HEK293 (cell line): ENCODE measurements around the gene ASPSCR1.

ENCODE experiments used
- CTCF ChIA-PET: fragments of 350-600 bp; formaldehyde crosslinking; extraction: SDS; loops from one replicate; lab custom pipeline; 2021; ENCODE audit warnings: antibody characterized with exemption; lab: Yijun Ruan, JAX
- POLR2A ChIA-PET: fragments of 300-600 bp; formaldehyde crosslinking; extraction: SDS; loops from one replicate; lab custom pipeline; 2020; ENCODE audit warnings: antibody characterized with exemption, inconsistent platforms; lab: Yijun Ruan, JAX
- H3K27ac ChIP-seq: fragments of 200-500 bp; sonication (Bioruptor generic); 2 replicates; pipeline ENCODE4 v1.5.1; 2014; ENCODE audit warnings: low read depth, low read length, control low read depth, inconsistent platforms; ENCODE audit errors: extremely low read depth
- H3K36me3 ChIP-seq, 2 experiments: fragments of 200-500 bp in 1 of 2; sonication (Bioruptor generic) in 1 of 2; 1 replicate in 1 of 2; 2 replicates in 1 of 2; pipeline ENCODE4 v1.5.1; 2014 to 2017; ENCODE audit warnings: inconsistent platforms in 2 of 2, low read length in 2 of 2; ENCODE audit not compliant: control insufficient read depth in 2 of 2, insufficient read depth in 1 of 2
- H3K4me1 ChIP-seq: fragments of 200-500 bp; sonication (Bioruptor generic); 2 replicates; pipeline ENCODE4 v1.5.1; 2014; ENCODE audit warnings: mild to moderate bottlenecking, low read length, inconsistent platforms; ENCODE audit not compliant: control insufficient read depth, insufficient read depth
- H3K4me3 ChIP-seq: 2 replicates; pipeline ENCODE4 v1.5.1; 2011; ENCODE audit warnings: low read depth, mild to moderate bottlenecking, control low read depth, low read length, moderate library complexity
- H3K9me3 ChIP-seq: fragments of 200-500 bp; sonication (Bioruptor generic); 2 replicates; pipeline ENCODE4 v1.5.1; 2014; ENCODE audit warnings: low read depth, low read length, inconsistent platforms; ENCODE audit not compliant: control insufficient read depth, insufficient read depth
- BCL11B ChIP-seq: fragments of 450-650 bp; formaldehyde crosslinking; IDR thresholded peaks from 2 replicates; pipeline ENCODE4 v1.5.1; 2016; ENCODE audit warnings: low read depth, missing biosample characterization, missing genetic modification characterization
- GLI4 ChIP-seq: fragments of 450-650 bp; formaldehyde crosslinking; IDR thresholded peaks from 2 replicates; pipeline ENCODE4 v1.5.1; 2016; ENCODE audit warnings: missing biosample characterization, missing genetic modification characterization
- GLIS1 ChIP-seq: fragments of 450-650 bp; formaldehyde crosslinking; IDR thresholded peaks from 2 replicates; pipeline ENCODE4 v1.5.1; 2016; ENCODE audit warnings: missing biosample characterization, missing genetic modification characterization
- GLIS2 ChIP-seq: fragments of 450-650 bp; formaldehyde crosslinking; IDR thresholded peaks from 2 replicates; pipeline ENCODE4 v1.5.1; 2016; ENCODE audit warnings: missing biosample characterization, missing genetic modification characterization
- IKZF3 ChIP-seq: fragments of 450-650 bp; IDR thresholded peaks from 2 replicates; pipeline ENCODE4 v1.5.0; 2018; ENCODE audit warnings: missing biosample characterization, mild to moderate bottlenecking, missing genetic modification characterization, moderate library complexity
- KLF1 ChIP-seq: fragments of 450-650 bp; formaldehyde crosslinking; IDR thresholded peaks from 2 replicates; pipeline ENCODE4 v1.5.1; 2016; ENCODE audit warnings: missing biosample characterization, missing genetic modification characterization
- SP7 ChIP-seq: fragments of 450-650 bp; formaldehyde crosslinking; IDR thresholded peaks from 2 replicates; pipeline ENCODE4 v1.5.1; 2016; ENCODE audit warnings: missing biosample characterization, missing genetic modification characterization
- ZEB2 ChIP-seq: fragments of 450-650 bp; formaldehyde crosslinking; IDR thresholded peaks from 2 replicates; pipeline ENCODE4 v1.5.1; 2016; ENCODE audit warnings: missing biosample characterization, missing genetic modification characterization
- ZFP37 ChIP-seq: fragments of 450-650 bp; formaldehyde crosslinking; IDR thresholded peaks from 2 replicates; pipeline ENCODE4 v1.5.1; 2016; ENCODE audit warnings: missing biosample characterization, missing genetic modification characterization
- ZFP69B ChIP-seq: fragments of 450-650 bp; formaldehyde crosslinking; IDR thresholded peaks from 2 replicates; pipeline ENCODE4 v1.5.1; 2016; ENCODE audit warnings: missing biosample characterization, missing genetic modification characterization
- ZIC2 ChIP-seq: fragments of 450-650 bp; formaldehyde crosslinking; IDR thresholded peaks from 2 replicates; pipeline ENCODE4 v1.5.1; 2016; ENCODE audit warnings: missing biosample characterization, missing genetic modification characterization
- ZNF112 ChIP-seq: fragments of 450-650 bp; formaldehyde crosslinking; IDR thresholded peaks from 2 replicates; pipeline ENCODE4 v1.5.0; 2017; ENCODE audit warnings: missing biosample characterization, missing genetic modification characterization
- ZNF146 ChIP-seq: fragments of 450-650 bp; formaldehyde crosslinking; IDR thresholded peaks from 2 replicates; pipeline ENCODE4 v1.5.1; 2016; ENCODE audit warnings: missing biosample characterization, missing genetic modification characterization
- ZNF341 ChIP-seq: fragments of 450-650 bp; formaldehyde crosslinking; IDR thresholded peaks from 2 replicates; pipeline ENCODE4; 2016; ENCODE audit warnings: low read depth, missing biosample characterization, missing genetic modification characterization
- ZNF426 ChIP-seq: fragments of 450-650 bp; formaldehyde crosslinking; IDR thresholded peaks from 2 replicates; pipeline ENCODE4 v1.5.1; 2017; ENCODE audit warnings: missing biosample characterization, missing genetic modification characterization, mild to moderate bottlenecking, inconsistent platforms, moderate library complexity
- ZNF449 ChIP-seq: fragments of 450-650 bp; formaldehyde crosslinking; IDR thresholded peaks from 2 replicates; pipeline ENCODE4 v1.5.1; 2017; ENCODE audit warnings: missing biosample characterization, mild to moderate bottlenecking, missing genetic modification characterization, moderate library complexity
- ZNF521 ChIP-seq: fragments of 450-650 bp; formaldehyde crosslinking; IDR thresholded peaks from 2 replicates; pipeline ENCODE4 v1.5.1; 2017; ENCODE audit warnings: missing biosample characterization, mild to moderate bottlenecking, missing genetic modification characterization
- ZNF600 ChIP-seq: fragments of 450-650 bp; formaldehyde crosslinking; IDR thresholded peaks from 2 replicates; pipeline ENCODE4 v1.5.1; 2016; ENCODE audit warnings: missing biosample characterization, missing genetic modification characterization
- ZNF623 ChIP-seq: fragments of 450-650 bp; formaldehyde crosslinking; IDR thresholded peaks from 2 replicates; pipeline ENCODE4 v1.5.1; 2016; ENCODE audit warnings: missing biosample characterization, missing genetic modification characterization
- ZNF843 ChIP-seq: fragments of 450-650 bp; formaldehyde crosslinking; IDR thresholded peaks from 2 replicates; pipeline ENCODE4 v1.5.1; 2016; ENCODE audit warnings: missing biosample characterization, missing genetic modification characterization
- TF ChIP-seq, protein P1 (sequence below): fragments of 450-650 bp; formaldehyde crosslinking; IDR thresholded peaks from 2 replicates; pipeline ENCODE4 v1.5.1; 2016; ENCODE audit warnings: missing biosample characterization, missing genetic modification characterization
- TF ChIP-seq, protein P2 (sequence below): fragments of 450-650 bp; formaldehyde crosslinking; optimal IDR thresholded peaks from 2 replicates; pipeline ENCODE3; 2016; ENCODE audit warnings: missing biosample characterization, mild to moderate bottlenecking, missing genetic modification characterization
- TF ChIP-seq, protein P3 (sequence below): fragments of 450-650 bp; formaldehyde crosslinking; IDR thresholded peaks from 2 replicates; pipeline ENCODE4 v1.5.1; 2016; ENCODE audit warnings: missing biosample characterization, missing genetic modification characterization
- TF ChIP-seq, protein P4 (sequence below): fragments of 450-650 bp; formaldehyde crosslinking; IDR thresholded peaks from 2 replicates; pipeline ENCODE4 v1.5.1; 2016; ENCODE audit warnings: missing biosample characterization, missing genetic modification characterization

Gene ASPSCR1

DNA sequence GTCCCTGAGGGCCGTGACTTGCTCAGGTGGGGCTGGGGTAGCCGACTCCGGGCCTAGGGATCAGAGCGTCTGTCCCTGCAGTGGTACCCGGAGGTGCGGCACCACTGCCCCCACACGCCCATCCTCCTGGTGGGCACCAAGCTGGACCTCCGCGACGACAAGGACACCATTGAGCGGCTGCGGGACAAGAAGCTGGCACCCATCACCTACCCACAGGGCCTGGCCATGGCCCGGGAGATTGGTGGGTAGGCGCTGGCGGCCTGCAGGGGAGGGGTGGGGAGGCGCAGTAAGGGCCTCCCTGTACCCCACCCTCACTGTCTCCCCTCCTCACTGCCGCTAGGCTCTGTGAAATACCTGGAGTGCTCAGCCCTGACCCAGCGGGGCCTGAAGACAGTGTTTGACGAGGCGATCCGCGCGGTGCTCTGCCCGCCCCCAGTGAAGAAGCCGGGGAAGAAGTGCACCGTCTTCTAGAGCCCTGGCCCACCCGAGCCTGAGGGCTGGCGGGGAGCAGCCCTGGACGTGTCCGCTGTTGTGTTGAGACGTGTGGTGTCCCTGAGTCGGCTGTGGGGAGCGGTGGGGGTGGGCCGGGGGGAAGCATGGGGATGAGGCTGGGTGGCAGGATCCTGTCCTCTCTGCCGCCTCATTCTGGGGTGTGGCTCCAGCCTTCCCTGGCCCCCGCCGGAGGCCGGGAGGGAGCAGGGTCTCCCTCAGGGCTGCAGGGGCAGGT is 56.1 kb downstream of the ASPSCR1 start (continued):
- no peak for TF ChIP-seq ZNF521
- TF ChIP-seq ZNF426 (tag by site-specific recombination), result no peak
- TF ChIP-seq KLF1, result peak; percentile 12; the same call in 1 of the 2 replicates
- TF ChIP-seq, protein P1, sequence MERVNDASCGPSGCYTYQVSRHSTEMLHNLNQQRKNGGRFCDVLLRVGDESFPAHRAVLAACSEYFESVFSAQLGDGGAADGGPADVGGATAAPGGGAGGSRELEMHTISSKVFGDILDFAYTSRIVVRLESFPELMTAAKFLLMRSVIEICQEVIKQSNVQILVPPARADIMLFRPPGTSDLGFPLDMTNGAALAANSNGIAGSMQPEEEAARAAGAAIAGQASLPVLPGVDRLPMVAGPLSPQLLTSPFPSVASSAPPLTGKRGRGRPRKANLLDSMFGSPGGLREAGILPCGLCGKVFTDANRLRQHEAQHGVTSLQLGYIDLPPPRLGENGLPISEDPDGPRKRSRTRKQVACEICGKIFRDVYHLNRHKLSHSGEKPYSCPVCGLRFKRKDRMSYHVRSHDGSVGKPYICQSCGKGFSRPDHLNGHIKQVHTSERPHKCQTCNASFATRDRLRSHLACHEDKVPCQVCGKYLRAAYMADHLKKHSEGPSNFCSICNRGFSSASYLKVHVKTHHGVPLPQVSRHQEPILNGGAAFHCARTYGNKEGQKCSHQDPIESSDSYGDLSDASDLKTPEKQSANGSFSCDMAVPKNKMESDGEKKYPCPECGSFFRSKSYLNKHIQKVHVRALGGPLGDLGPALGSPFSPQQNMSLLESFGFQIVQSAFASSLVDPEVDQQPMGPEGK (tag by site-specific recombination), result peak; percentile 37

GRCh38 chr17:82034371-82035011 is 57.1 kb downstream of the ASPSCR1 start:
- Histone ChIP-seq H3K4me3 (no peak overlapping the region), H3K9me3 (no peaks in the 10 kb centered on the region)
- POLR2A ChIA-PET, result interaction anchor here (1.1 to 6.0 kb wide), 7 partner anchors 12 to 75 kb away, joined by 3 to 56 read pairs (median 5); partner anchors contain the start of genes CENPX, GPS1, LRRC45 and RFNG
- TF ChIP-seq BCL11B (tag by site-specific recombination) (0 out of 2 replicates have a peak, but pooled peaks have one; percentile 27), ZNF623 (tag by site-specific recombination) (no peak), ZNF146 (tag by site-specific recombination) (peak; percentile 71), ZNF843 (tag by site-specific recombination) (no peak), GLI4 (no peak), GLIS1 (tag by site-specific recombination) (peak; percentile 77), ZIC2 (peak; percentile 84), GLIS2 (tag by site-specific recombination) (0 out of 2 replicates have a peak, but pooled peaks have one; percentile 14), ZNF449 (tag by site-specific recombination) (no peak), ZFP37 (no peak), IKZF3 (tag by site-specific recombination) (peak; percentile 70; the same call in 1 of the 2 replicates), SP7 (peak; percentile 27; the same call in 1 of the 2 replicates), ZNF600 (tag by site-specific recombination) (peak; percentile 87), KLF1 (peak; percentile 51), ZNF112 (tag by site-specific recombination) (no peak), ZNF341 (peak; percentile 50), ZFP69B (tag by site-specific recombination) (peak; percentile 74; the same call in 1 of the 2 replicates), ZEB2 (0 out of 2 replicates have a peak, but pooled peaks have one; percentile 13)
- TF ChIP-seq, protein P2, sequence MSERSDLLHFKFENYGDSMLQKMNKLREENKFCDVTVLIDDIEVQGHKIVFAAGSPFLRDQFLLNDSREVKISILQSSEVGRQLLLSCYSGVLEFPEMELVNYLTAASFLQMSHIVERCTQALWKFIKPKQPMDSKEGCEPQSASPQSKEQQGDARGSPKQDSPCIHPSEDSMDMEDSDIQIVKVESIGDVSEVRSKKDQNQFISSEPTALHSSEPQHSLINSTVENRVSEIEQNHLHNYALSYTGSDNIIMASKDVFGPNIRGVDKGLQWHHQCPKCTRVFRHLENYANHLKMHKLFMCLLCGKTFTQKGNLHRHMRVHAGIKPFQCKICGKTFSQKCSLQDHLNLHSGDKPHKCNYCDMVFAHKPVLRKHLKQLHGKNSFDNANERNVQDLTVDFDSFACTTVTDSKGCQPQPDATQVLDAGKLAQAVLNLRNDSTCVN (tag by site-specific recombination), result peak; percentile 18
- TF ChIP-seq, protein P3, sequence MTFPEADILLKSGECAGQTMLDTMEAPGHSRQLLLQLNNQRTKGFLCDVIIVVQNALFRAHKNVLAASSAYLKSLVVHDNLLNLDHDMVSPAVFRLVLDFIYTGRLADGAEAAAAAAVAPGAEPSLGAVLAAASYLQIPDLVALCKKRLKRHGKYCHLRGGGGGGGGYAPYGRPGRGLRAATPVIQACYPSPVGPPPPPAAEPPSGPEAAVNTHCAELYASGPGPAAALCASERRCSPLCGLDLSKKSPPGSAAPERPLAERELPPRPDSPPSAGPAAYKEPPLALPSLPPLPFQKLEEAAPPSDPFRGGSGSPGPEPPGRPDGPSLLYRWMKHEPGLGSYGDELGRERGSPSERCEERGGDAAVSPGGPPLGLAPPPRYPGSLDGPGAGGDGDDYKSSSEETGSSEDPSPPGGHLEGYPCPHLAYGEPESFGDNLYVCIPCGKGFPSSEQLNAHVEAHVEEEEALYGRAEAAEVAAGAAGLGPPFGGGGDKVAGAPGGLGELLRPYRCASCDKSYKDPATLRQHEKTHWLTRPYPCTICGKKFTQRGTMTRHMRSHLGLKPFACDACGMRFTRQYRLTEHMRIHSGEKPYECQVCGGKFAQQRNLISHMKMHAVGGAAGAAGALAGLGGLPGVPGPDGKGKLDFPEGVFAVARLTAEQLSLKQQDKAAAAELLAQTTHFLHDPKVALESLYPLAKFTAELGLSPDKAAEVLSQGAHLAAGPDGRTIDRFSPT, result peak; percentile 63
- TF ChIP-seq, protein P4, sequence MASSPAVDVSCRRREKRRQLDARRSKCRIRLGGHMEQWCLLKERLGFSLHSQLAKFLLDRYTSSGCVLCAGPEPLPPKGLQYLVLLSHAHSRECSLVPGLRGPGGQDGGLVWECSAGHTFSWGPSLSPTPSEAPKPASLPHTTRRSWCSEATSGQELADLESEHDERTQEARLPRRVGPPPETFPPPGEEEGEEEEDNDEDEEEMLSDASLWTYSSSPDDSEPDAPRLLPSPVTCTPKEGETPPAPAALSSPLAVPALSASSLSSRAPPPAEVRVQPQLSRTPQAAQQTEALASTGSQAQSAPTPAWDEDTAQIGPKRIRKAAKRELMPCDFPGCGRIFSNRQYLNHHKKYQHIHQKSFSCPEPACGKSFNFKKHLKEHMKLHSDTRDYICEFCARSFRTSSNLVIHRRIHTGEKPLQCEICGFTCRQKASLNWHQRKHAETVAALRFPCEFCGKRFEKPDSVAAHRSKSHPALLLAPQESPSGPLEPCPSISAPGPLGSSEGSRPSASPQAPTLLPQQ (tag by site-specific recombination), result peak; percentile 80
- TF ChIP-seq, protein P1 (tag by site-specific recombination), result peak; percentile 64

More at GRCh38 chr17:82034371-82035011, 57.1 kb downstream of the ASPSCR1 start:
- Histone ChIP-seq H3K4me1 (peaks cover 10% of the 10 kb centered on the region), H3K36me3 (peaks cover 0 to 41% of the 10 kb centered on the region in 2 experiments; a peak in 1 of 3 replicates), H3K27ac (peak overlapping the region; percentile 29)
- CTCF ChIA-PET, result interaction anchor here (1.0 to 7.2 kb wide), 6 partner anchors 9 to 120 kb away, joined by 3 to 42 read pairs (median 4); partner anchors contain the start of genes CENPX and LRRC45
